Thoracic aorta (tissue), 2 donors: Measurements from ENCODE around the gene KCNIP1. TPM values are rescaled to one million over a fixed set of nuclear protein-coding genes. Genes with fewer than 3 reads are reported as not detected.

ENCODE experiments used
- ATAC-seq: fragments of 150-250 bp; one replicate; pipeline ENCODE4 v1.8.0; 2017; ENCODE audit warnings: low read depth; ENCODE audit not compliant: insufficient number of reproducible peaks, low FRiP score
- DNase-seq: peaks from one replicate; pipeline ENCODE4 v3.0.0-alpha.2; 2020; ENCODE audit warnings: low spot score
- H3K27ac ChIP-seq, 2 donors: fragments of 200-600 bp; sonication (generic); 1 replicate in 1 of 2; 2 replicates in 1 of 2; pipeline ENCODE4 v1.5.1; 2016; ENCODE audit warnings: mild to moderate bottlenecking in 2 of 2, moderate library complexity in 2 of 2
- H3K27me3 ChIP-seq: fragments of 200-600 bp; sonication (generic); replicated peaks from 2 replicates; pipeline ENCODE4 v1.6.0; 2016; ENCODE audit warnings: mild to moderate bottlenecking; ENCODE audit not compliant: insufficient read depth
- H3K36me3 ChIP-seq: fragments of 200-600 bp; sonication (generic); one replicate; pipeline ENCODE4 v1.5.1; 2016
- H3K4me1 ChIP-seq, 2 donors: fragments of 200-600 bp; sonication (generic); 1 replicate in 1 of 2; 2 replicates in 1 of 2; pipeline versions ENCODE4 v1.5.1 to v1.6.0; 2016; ENCODE audit warnings: low read depth in 2 of 2, mild to moderate bottlenecking in 1 of 2; ENCODE audit not compliant: control insufficient read depth in 1 of 2
- H3K4me3 ChIP-seq: fragments of 200-600 bp; sonication (generic); 2 replicates; pipeline ENCODE4 v1.5.1; 2016; ENCODE audit warnings: mild to moderate bottlenecking
- H3K9me3 ChIP-seq: fragments of 200-600 bp; sonication (generic); 2 replicates; pipeline ENCODE4 v1.5.1; 2016
- CTCF ChIP-seq: fragments of 200-600 bp; sonication (generic); IDR thresholded peaks from one replicate; pipeline ENCODE4 v1.5.1; 2019; ENCODE audit warnings: antibody characterized with exemption
- total RNA-seq, 2 donors: library from RNA; depleted of rRNA; stranded (reverse); fragments of >200 nt; gene quantifications; one replicate each; pipeline versions ENCODE4 v1.1.0 to v1.2.3, GENCODE V29; 2016

Gene KCNIP1
- total RNA-seq, 2 donors from 2014 or later, result not detected

GRCh38 chr5:170603109-170603508 lies 99.3 kb downstream of the KCNIP1 start:
- H3K27ac ChIP-seq, result no peak overlapping the region
- DNase-seq (no peak), ATAC-seq (no peak)
- H3K36me3 ChIP-seq, result no peaks in the 10 kb centered on the region
- H3K4me1 ChIP-seq, result no peaks in the 10 kb centered on the region
- H3K9me3 ChIP-seq, result no peaks in the 10 kb centered on the region
- H3K27me3 ChIP-seq, result no peaks in the 10 kb centered on the region
- no peak overlapping the region for H3K4me3 ChIP-seq
- TF ChIP-seq CTCF, result no peak

GRCh38 chr5:170603578-170604565 lies 100.1 kb downstream of the KCNIP1 start:
- ATAC-seq (peak; percentile 52), DNase-seq (no peak)
- no peaks in the 10 kb centered on the region for H3K36me3 ChIP-seq
- TF ChIP-seq CTCF, result peak; percentile 60
- no peaks in the 10 kb centered on the region for H3K9me3 ChIP-seq
- H3K27me3 ChIP-seq, result no peaks in the 10 kb centered on the region
- no peaks in the 10 kb centered on the region for H3K4me1 ChIP-seq
- H3K27ac ChIP-seq, result no peak overlapping the region
- H3K4me3 ChIP-seq, result no peak overlapping the region

- TF ChIP-seq CTCF, result no peak
- Histone ChIP-seq H3K27ac (no peak overlapping the region), H3K4me1 (no peaks in the 10 kb centered on the region), H3K27me3 (no peaks in the 10 kb centered on the region), H3K4me3 (no peak overlapping the region), H3K36me3 (no peaks in the 10 kb centered on the region), H3K9me3 (no peaks in the 10 kb centered on the region)
- DNase-seq (no peak), ATAC-seq (no peak)
Measured at GRCh38 chr5:170606941-170607340, 103.1 kb downstream of the KCNIP1 start.

- Histone ChIP-seq H3K36me3 (no peaks in the 10 kb centered on the region), H3K9me3 (no peaks in the 10 kb centered on the region), H3K27me3 (no peaks in the 10 kb centered on the region), H3K27ac (no peak overlapping the region), H3K4me1 (no peaks in the 10 kb centered on the region), H3K4me3 (no peak overlapping the region)
- ATAC-seq (no peak), DNase-seq (no peak)
- TF ChIP-seq CTCF, result no peak
Measured at GRCh38 chr5:170611449-170612090, 107.8 kb downstream of the KCNIP1 start.

- no peak for TF ChIP-seq CTCF
- no peaks in the 10 kb centered on the region for H3K27me3 ChIP-seq
- H3K4me3 ChIP-seq, result no peak overlapping the region
- DNase-seq, result no peak
- no peaks in the 10 kb centered on the region for H3K4me1 ChIP-seq
- H3K27ac ChIP-seq, result no peak overlapping the region
- H3K36me3 ChIP-seq, result no peaks in the 10 kb centered on the region
- no peak for ATAC-seq
- no peaks in the 10 kb centered on the region for H3K9me3 ChIP-seq
Measured at GRCh38 chr5:170612256-170612678, 108.4 kb downstream of the KCNIP1 start.
